SK-N-DZ (cell line): Measurements from ENCODE around the gene C10orf90.

Experiments used
- DNase-seq: peaks from one replicate; pipeline ENCODE4 v3.0.0-alpha.2; 2015; ENCODE audit warnings: low spot score

The C10orf90 gene

DNA sequence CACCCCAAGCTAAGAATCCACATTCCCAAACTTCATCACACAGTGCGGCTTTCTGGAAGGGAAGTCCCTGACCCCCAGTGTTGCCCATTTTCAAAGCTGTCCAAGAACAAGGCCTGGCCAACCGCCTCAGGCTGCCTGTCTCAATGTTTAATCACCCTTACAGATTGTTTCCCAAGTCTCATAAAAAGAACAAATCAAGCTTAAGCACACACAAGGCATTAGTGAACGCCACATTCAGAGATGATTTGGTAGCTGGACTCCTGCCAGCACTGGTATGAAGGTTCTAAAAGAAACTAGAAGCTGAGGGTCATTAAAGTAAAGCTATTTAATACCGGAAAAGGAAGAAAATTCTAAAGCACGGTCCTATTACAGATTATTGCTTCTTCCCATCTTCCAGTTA, 35.6 kb downstream of the C10orf90 start:
- no peak for DNase-seq

DNA sequence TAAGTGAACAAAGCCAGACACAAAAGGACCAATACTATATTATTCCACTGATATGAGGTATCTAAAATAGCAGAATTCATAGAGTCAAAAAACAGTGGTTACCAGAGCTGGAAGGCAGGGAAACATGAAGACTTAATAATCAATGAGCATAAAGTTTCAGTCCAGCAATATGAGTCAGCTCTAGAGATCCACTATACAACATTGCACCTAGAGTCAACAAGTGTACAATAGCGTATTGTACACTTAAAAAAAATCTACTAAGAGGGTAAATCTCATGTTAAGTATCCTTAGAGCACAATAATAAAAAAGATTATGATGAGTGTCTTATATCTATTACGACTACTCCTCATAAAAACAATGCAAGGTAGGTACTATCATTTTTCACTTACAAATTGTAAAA, 36.1 kb downstream of the C10orf90 start:
- no peak for DNase-seq

- DNase-seq = no peak
Measured at GRCh38 chr10:126632705-126633104, 37.8 kb downstream of the C10orf90 start.

- no peak for DNase-seq
Measured at GRCh38 chr10:126629925-126630624, 40.4 kb downstream of the C10orf90 start.

DNA sequence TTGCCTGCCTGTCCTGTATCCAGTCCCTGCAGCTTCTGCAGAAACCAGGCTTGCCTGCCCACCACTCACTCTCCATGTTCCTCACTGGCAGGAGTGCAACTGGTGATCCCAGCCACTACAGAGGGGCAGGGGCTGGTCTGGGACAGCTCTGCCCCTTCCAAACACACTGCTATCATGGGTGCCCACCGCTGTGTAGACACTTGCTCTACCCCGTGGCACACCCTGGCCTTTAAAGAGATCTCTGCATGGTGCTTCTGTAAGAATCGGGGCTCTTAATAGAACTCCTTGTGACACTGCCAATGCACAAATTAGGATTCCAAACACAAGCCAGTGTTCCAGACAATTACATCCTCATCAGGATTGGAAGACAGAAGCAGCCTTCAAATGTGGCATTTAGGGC, 41.7 kb downstream of the C10orf90 start:
- DNase-seq = no peak

DNA sequence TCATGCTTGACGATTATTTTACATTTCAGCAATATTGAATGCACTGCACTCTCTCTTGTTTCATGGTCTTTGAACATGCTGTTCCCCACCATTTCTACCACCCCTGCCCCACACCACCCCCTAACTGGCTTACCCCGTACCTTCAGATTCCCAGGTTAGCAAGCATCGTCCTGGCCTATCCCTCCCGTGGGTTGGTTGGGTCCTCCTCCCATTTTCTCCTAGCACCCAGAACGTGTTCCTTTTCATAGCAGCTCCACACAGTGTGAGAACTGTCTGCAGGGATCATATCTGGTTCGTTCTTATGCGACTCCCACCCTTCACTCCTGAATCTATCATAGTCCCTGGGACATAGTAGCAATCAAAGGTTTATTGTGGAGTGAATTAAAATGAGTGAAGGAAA, 48.6 kb downstream of the C10orf90 start:
- DNase-seq = no peak

DNA sequence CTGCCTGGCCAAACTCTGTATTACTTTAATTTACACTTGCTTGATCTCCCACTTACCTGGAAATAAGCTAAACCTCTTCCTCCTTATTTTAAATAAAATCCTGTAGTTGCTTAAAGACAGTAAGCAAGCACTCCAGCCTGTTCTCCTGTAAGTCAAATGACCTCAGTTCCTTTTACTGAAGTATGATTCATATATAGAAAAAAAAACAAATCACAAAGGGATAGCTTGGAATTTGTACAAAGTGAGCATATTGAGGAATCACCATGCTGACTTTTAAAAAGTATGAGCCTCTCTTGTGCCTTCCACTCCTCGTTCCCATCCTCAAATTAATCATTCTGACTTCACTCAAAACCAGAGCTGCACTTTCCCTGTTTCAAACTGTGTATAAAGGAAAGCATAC, 52.0 kb downstream of the C10orf90 start:
- DNase-seq = no peak

GRCh38 chr10:126617733-126618132, 52.8 kb downstream of the C10orf90 start:
- no peak for DNase-seq

- no peak for DNase-seq
Measured at GRCh38 chr10:126617208-126617607, 53.3 kb downstream of the C10orf90 start.

DNA sequence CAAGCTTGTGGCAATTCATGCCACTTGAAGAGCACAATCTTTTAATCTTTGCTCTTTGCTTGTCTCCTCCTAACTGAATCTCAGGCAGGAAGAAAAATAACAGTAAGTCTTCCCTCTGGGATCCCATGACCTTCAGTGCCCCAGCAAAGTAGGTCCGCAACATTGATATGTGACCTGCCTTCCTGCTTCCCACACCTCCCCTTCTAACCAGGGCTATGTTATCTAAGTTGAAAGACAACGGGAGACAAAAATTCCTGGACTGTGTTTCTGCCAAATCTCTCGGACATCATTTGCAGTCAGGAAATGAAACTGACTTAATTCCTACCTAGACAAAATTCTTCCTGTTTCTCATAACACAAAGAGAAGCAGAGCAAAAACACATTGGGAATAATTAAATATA, 53.8 kb downstream of the C10orf90 start:
- DNase-seq = no peak

- no peak for DNase-seq
Measured at GRCh38 chr10:126611303-126611702, 59.2 kb downstream of the C10orf90 start.

- no peak for DNase-seq
Measured at GRCh38 chr10:126609566-126609965, 60.9 kb downstream of the C10orf90 start.

GRCh38 chr10:126599949-126600682, 70.4 kb downstream of the C10orf90 start:
- DNase-seq = no peak

DNA sequence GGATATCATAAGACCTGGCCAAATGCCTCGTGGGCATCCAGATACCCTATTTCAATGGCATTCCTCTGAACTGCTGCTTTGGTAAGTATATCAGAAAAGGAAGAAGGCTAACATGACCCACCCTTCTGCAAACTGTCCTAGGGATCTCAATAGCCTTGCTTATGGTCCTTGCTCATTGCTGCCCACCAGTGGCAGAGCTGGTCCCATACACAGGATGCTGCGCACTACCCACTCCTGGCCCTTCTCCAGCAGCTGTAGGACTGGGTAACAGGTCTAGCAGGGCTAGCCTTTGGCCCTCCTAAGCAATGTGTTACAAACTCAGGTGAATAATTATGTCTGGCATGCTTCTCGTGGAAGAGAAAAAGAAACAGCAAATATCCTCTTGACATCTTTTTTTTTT, 72.5 kb downstream of the C10orf90 start:
- DNase-seq = no peak

DNA sequence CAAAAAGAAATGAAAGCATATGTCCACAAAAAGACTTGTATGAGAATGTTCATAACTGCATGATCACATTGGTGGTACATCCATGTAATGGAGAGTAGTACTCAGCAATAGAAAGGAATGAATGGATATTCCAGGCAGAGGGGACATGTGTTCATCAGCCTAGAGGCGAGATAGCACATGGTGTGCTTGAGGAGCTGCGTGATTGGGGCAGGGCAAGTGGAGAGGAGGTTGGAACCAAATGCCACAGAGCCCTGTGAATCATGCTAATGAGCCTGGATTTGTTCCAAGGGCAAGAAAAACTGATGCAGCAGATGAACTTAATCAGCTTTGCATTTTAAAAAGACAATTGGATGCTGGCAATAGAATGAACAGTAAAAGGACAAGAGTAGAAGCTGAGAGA, 73.3 kb downstream of the C10orf90 start:
- no peak for DNase-seq

- DNase-seq = no peak
Measured at GRCh38 chr10:126596472-126597016, 73.9 kb downstream of the C10orf90 start.

DNA sequence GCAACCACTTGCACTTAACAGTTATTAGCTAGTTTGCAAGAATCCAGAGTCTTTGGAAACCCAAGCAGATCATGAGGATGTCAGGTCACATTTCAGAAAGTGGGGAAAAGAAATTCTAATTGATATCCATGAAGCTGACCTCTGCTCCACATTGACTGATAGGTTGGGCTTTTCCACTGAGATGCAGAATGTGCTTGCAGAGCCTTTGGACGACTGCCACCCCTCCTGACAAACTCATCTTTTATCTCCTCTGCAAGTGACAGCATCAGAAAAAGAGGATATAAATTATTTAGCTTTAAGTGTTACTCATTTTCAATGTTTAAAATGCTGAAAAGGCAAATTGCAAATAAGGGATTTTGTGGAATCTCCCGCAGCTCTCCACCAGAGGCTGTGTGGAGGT, 75.3 kb downstream of the C10orf90 start:
- no peak for DNase-seq

GRCh38 chr10:126593968-126594701, 76.4 kb downstream of the C10orf90 start:
- no peak for DNase-seq

DNA sequence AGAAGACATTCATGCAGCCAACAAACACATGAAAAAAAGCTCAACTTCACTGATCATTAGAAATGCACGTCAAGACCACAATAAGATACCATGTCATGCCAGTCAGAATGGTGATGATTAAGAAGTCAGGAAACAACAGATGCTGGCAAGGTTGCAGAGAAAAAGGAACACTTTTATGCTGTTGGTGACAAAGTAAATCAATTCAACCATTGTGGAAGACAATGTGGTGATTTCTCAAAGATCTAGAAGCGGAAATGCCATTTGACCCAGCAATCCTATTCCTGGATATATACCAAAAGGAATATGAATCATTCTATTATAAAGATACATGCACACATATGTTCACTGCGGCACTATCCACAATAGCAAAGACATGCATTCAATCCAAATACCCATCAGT, 77.6 kb downstream of the C10orf90 start:
- DNase-seq = no peak

DNA sequence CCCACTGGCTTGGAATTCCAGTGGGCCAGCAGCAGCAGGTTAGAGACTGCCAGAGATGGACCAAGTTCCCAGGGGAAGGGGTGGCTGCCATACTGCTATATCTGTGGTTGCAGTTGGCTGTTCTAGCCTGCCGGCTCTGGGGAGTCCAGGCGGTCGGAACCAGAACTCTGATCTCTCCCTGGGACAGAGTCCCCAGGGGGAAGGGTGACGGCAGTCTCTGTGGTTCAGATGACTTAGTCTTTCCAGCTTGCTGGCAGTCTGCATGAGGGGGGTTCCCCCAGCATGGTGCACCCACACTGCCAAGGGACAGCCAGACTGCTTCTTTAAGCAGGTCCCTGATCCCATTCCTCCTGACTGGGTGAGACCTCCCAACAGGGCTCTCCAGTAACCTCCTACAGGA, 82.5 kb downstream of the C10orf90 start:
- no peak for DNase-seq

DNA sequence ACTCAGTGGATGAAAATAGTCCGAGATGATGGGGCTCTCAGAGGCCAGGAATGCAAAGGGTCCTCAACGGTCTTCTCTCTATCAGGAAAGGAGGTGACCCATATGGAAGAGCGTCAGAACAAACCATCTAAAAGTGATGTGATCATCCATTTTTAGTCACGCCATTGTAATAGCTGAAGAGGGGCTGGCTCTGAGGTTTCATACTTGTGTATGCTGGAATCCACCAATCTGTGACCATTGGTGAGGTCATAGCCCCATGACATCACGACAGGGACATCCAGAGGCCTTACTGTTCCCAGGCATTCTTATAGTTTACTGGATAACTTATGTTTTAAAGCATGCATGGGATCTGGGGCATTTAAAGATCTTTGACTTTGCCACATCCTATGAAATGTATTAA, 83.6 kb downstream of the C10orf90 start:
- no peak for DNase-seq

DNA sequence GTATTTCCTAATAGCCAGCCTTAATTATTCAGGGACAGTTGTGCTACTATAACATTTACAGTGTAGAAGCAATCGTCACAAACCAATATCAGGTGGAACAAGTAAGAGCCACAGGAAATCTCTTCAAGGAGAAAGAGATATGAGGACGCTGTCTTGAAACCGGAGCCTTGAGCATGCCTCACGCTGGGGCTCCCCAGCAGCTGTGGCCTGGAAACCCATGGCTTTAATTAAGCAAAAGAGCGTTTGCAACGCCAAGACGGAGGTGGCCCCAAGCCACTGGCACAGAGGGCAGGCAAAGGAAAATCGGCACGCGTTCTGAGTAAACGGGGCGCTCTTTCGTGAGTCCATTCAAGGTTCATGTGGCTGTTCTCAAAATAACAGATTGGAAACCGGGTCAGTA, 84.4 kb downstream of the C10orf90 start:
- DNase-seq = no peak
